ENCODE results near the gene SBF2.

GRCh38 chr11:9886595-9886994 is 407.4 kb downstream of the SBF2 start:
- TF ChIP-seq POLR2A (IDR thresholded peaks at IDR 0.05) (no peak), CTCF (IDR thresholded peaks at IDR 0.05) (no peak)
